ENCODE measurements around the gene APOA1.

Gene APOA1

GRCh38 chr11:116833816-116834534, 3.4 kb downstream of the APOA1 start:
- DNase-seq (ENCODE audit: low spot score): no peak

- DNase-seq (ENCODE audit: low spot score): no peak
Measured at GRCh38 chr11:116833491-116833815, 4.0 kb downstream of the APOA1 start.

- DNase-seq (ENCODE audit: low spot score): no peak
Measured at GRCh38 chr11:116832350-116833290, 4.8 kb downstream of the APOA1 start.

GRCh38 chr11:116831790-116832349, 5.6 kb downstream of the APOA1 start:
- no peak for DNase-seq (ENCODE audit: low spot score)

- DNase-seq (ENCODE audit: low spot score): no peak
Measured at GRCh38 chr11:116830184-116830912, 7.1 kb downstream of the APOA1 start.

GRCh38 chr11:116829525-116830183, 7.8 kb downstream of the APOA1 start, which contains the start of gene APOC3:
TSS of gene APOC3 (plus strand) at chr11:116829907. CDS start at chr11:116830583, 676 bp downstream.
- no peak for DNase-seq (ENCODE audit: low spot score)

GRCh38 chr11:116828632-116829524, 8.5 kb downstream of the APOA1 start:
- no peak for DNase-seq (ENCODE audit: low spot score)

GRCh38 chr11:116827461-116827860, 10.0 kb downstream of the APOA1 start:
- no peak for DNase-seq (ENCODE audit: low spot score)

- no peak for DNase-seq (ENCODE audit: low spot score)
Measured at GRCh38 chr11:116826751-116827431, 10.5 kb downstream of the APOA1 start.

- DNase-seq (ENCODE audit: low spot score): no peak
Measured at GRCh38 chr11:116825854-116826750, 11.3 kb downstream of the APOA1 start.

GRCh38 chr11:116825434-116825833, 12.0 kb downstream of the APOA1 start:
- no peak for DNase-seq (ENCODE audit: low spot score)

GRCh38 chr11:116823031-116823843, 14.2 kb downstream of the APOA1 start, which contains the start of gene APOA4:
TSS of gene APOA4 (minus strand) at chr11:116823304. CDS start at chr11:116823191, 113 bp downstream.
- no peak for DNase-seq (ENCODE audit: low spot score)

GRCh38 chr11:116822575-116822974, 14.8 kb downstream of the APOA1 start:
- DNase-seq (ENCODE audit: low spot score): no peak

GRCh38 chr11:116821050-116821918, 16.1 kb downstream of the APOA1 start:
- no peak for DNase-seq (ENCODE audit: low spot score)

GRCh38 chr11:116819049-116819448, 18.4 kb downstream of the APOA1 start:
- no peak for DNase-seq (ENCODE audit: low spot score)

GRCh38 chr11:116814502-116814901, 22.9 kb downstream of the APOA1 start:
- DNase-seq (ENCODE audit: low spot score): no peak

Measured in ecto neural progenitor cell (in vitro differentiated cells).